Stimulated activated CD4-positive, alpha-beta T cell treated with anti-CD3 and anti-CD28 coated beads, Interleukin-4, amount 100 ng/mL, for 24 hours (primary cell): Measurements from ENCODE around the gene CSGALNACT2.
"Not testable (repeated sequence)": the region's sequence is repeated elsewhere in the genome, so short reads cannot be mapped to it uniquely, and the experiment has no call there.

Source experiments
- DNase-seq: peaks from one replicate; pipeline ENCODE4 v3.0.0-alpha.2; 2020

Gene CSGALNACT2

GRCh38 chr10:43218206-43218950 is 80.1 kb downstream of the CSGALNACT2 start:
- no peak for DNase-seq

- DNase-seq: no peak
Measured at GRCh38 chr10:43218951-43219837, 80.9 kb downstream of the CSGALNACT2 start.

GRCh38 chr10:43219848-43220247 is 81.6 kb downstream of the CSGALNACT2 start:
- no peak for DNase-seq

- not testable (repeated sequence) for DNase-seq
Measured at GRCh38 chr10:43220251-43220650, 82.0 kb downstream of the CSGALNACT2 start.

- no peak for DNase-seq
Measured at GRCh38 chr10:43220657-43221418, 82.6 kb downstream of the CSGALNACT2 start.

- no peak for DNase-seq
Measured at GRCh38 chr10:43221419-43222209, 83.4 kb downstream of the CSGALNACT2 start.

- no peak for DNase-seq
Measured at GRCh38 chr10:43222210-43222720, 84.0 kb downstream of the CSGALNACT2 start.

GRCh38 chr10:43223056-43223455 is 84.8 kb downstream of the CSGALNACT2 start:
- no peak for DNase-seq

GRCh38 chr10:43224321-43224720 is 86.1 kb downstream of the CSGALNACT2 start:
- no peak for DNase-seq

GRCh38 chr10:43225004-43225786 is 87.0 kb downstream of the CSGALNACT2 start:
- DNase-seq: no peak

- DNase-seq: peak; percentile 39
Measured at GRCh38 chr10:43225787-43226153, 87.5 kb downstream of the CSGALNACT2 start.

- DNase-seq: no peak
Measured at GRCh38 chr10:43226441-43226840, 88.2 kb downstream of the CSGALNACT2 start.

GRCh38 chr10:43226851-43227845 is 88.9 kb downstream of the CSGALNACT2 start:
- no peak for DNase-seq

- DNase-seq: no peak
Measured at GRCh38 chr10:43227911-43228782, 89.9 kb downstream of the CSGALNACT2 start.

GRCh38 chr10:43228783-43229207 is 90.5 kb downstream of the CSGALNACT2 start:
- no peak for DNase-seq

- peak; percentile 25 for DNase-seq
Measured at GRCh38 chr10:43229208-43230061, 91.2 kb downstream of the CSGALNACT2 start.

- no peak for DNase-seq
Measured at GRCh38 chr10:43230101-43230908, 92.1 kb downstream of the CSGALNACT2 start.
